Mesodermal cell (in vitro differentiated cells): Measurements from ENCODE around the gene RAB1A.
"Not testable (repeated sequence)": the region's sequence is repeated elsewhere in the genome, so short reads cannot be mapped to it uniquely, and the experiment has no call there.

Experiments
- H3K27ac ChIP-seq: 2 replicates; pipeline ENCODE4 v1.7.0; 2013; ENCODE audit warnings: mild to moderate bottlenecking, low read depth, low read length, moderate library complexity; ENCODE audit not compliant: severe bottlenecking
- H3K36me3 ChIP-seq: 2 replicates; pipeline ENCODE4 v1.7.1; 2013; ENCODE audit warnings: mild to moderate bottlenecking, low read length, moderate library complexity; ENCODE audit not compliant: control insufficient read depth, insufficient read depth
- H3K4me1 ChIP-seq: one replicate; pipeline ENCODE4 v1.7.1; 2013; ENCODE audit warnings: mild to moderate bottlenecking, low read length; ENCODE audit not compliant: insufficient read depth, control insufficient read depth, poor library complexity, severe bottlenecking
- H3K4me3 ChIP-seq: 2 replicates; pipeline ENCODE4 v1.7.0; 2013; ENCODE audit warnings: low read length, control low read depth, mild to moderate bottlenecking; ENCODE audit not compliant: insufficient read depth, poor library complexity, severe bottlenecking; ENCODE audit errors: extremely low read depth
- H3K9me3 ChIP-seq: 2 replicates; pipeline ENCODE4 v1.7.1; 2013; ENCODE audit warnings: mild to moderate bottlenecking, low read length, moderate library complexity; ENCODE audit not compliant: control insufficient read depth
- WGBS, 2 experiments: methylation state at CpG; one replicate each; pipeline ENCODE4 v1.1.5; 2013; ENCODE audit warnings: missing lambda C conversion rate in 2 of 2; ENCODE audit not compliant: insufficient coverage in 2 of 2; 5-methylcytosine and 5-hydroxymethylcytosine counted together

RAB1A gene

DNA sequence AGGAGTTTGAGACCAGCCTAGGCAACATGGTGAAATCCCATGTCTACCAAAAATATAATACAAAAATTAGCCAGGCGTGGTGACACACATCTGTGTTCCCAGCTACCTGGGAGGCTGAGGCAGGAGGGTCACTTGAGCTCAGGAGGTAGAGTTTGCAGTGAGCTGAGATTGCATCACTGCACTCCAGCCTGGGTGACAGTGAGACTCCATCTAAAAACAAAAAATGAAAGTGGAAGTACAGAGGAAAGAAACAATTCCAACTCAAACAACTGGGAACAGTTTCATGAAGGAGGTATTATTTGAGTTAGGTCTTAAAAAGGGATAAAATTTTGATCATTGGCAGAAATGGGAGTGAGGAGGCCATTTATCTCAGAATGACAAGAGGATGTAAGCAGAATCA, 6.3 kb upstream of the RAB1A start:
- Histone ChIP-seq H3K36me3 (no peaks in the 10 kb centered on the region), H3K9me3 (no peaks in the 10 kb centered on the region), H3K4me3 (no peak overlapping the region), H3K27ac (no peak overlapping the region), H3K4me1 (no peaks in the 10 kb centered on the region)
- WGBS, 2 experiments = no CpG with 5 or more reads among the region's 1 CpG

DNA sequence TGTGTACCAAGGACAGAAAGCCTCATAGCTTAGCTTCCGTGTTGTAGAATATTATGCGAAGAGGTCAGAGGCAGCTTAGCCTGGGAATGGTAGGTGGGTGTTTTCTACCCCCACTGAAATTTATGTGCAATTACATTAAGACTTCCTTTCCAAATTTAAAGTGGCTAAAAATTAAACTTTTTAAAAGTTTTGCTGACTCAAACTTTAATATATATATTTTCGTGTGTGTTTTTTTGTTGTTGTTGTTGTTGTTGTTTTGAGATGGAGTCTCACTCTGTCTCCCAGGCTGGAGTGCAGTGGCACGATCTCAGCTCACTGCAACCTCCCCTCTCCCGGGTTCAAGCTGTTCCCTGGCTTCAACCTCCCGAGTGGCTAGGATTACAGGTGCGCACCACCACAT, 4.3 kb upstream of the RAB1A start:
- H3K9me3 ChIP-seq = no peaks in the 10 kb centered on the region
- no peak overlapping the region for H3K4me3 ChIP-seq
- WGBS, 2 experiments = 80% methylated on average over 1 of the region's 7 CpGs; no CpG with 5 or more reads in 1 of the 2 experiments
- no peaks in the 10 kb centered on the region for H3K4me1 ChIP-seq
- H3K27ac ChIP-seq = no peak overlapping the region
- H3K36me3 ChIP-seq = no peaks in the 10 kb centered on the region

DNA sequence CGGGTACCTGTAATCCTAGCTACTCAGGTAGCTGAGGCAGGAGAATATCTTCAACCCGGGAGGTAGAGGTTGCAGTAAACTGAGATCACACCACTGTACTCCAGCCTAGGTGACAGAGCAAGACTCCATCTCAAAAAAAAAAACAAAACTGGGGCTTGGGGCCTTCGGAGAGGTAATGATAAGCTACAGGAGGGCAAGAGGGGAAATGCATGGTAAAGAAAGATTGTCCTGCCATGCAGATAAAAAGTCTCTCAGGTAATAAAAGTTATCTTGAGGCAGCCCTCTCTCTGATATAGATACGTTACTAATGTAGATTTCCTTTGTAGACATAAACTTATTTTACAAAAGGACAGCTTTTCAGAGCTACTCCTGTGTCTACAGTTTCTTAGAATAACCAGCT, 3.7 kb upstream of the RAB1A start:
- 80 to 92% methylated on average over 2 to 3 of the region's 4 CpGs for WGBS, 2 experiments
- no peaks in the 10 kb centered on the region for H3K9me3 ChIP-seq

GRCh38 chr2:65132930-65133329, 3.0 kb upstream of the RAB1A start:
- not testable (repeated sequence) for H3K36me3 ChIP-seq, H3K4me3 ChIP-seq, H3K4me1 ChIP-seq, H3K27ac ChIP-seq, H3K9me3 ChIP-seq
- WGBS, 2 experiments = 93 to 94% methylated on average over 9 to 13 of the region's 15 CpGs

More for the DNA sequence above, 3.7 kb upstream of the RAB1A start:
- Histone ChIP-seq H3K36me3 (peaks cover 4% of the 10 kb centered on the region), H3K27ac (no peak overlapping the region), H3K4me3 (no peak overlapping the region), H3K4me1 (no peaks in the 10 kb centered on the region)

DNA sequence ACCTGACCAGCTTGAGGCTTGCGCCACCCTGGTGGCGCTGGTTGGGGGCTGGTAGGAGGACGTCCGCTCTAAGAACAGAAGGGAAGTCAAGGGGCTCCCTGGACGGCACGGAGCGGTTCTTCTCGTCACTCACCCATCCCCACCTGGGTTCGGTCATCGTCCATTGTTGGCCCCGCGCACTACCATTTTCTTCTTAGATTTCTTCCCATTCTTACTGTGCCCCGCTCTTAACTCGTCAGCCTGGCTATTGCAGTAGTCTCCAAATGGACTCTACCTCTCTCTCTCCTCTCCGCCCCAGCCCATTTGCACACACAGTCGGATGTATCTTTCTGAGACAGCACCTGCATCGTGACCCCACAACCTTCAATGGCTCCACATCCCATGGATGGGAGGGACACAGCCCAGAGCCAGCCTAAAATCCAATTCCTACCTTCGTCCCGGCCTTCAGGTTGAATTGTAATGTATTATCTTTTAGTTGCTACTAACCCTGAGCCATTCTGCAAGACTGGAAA, 814 bp upstream of the RAB1A start:
- peak overlapping the region; percentile 46 for H3K4me3 ChIP-seq
- peaks cover 5% of the 10 kb centered on the region for H3K4me1 ChIP-seq
- peaks cover 7% of the 10 kb centered on the region for H3K36me3 ChIP-seq
- H3K27ac ChIP-seq = peak overlapping the region; percentile 97
- 7 to 11% methylated on average over 14 to 17 of the region's 19 CpGs for WGBS, 2 experiments
- H3K9me3 ChIP-seq = no peaks in the 10 kb centered on the region

DNA sequence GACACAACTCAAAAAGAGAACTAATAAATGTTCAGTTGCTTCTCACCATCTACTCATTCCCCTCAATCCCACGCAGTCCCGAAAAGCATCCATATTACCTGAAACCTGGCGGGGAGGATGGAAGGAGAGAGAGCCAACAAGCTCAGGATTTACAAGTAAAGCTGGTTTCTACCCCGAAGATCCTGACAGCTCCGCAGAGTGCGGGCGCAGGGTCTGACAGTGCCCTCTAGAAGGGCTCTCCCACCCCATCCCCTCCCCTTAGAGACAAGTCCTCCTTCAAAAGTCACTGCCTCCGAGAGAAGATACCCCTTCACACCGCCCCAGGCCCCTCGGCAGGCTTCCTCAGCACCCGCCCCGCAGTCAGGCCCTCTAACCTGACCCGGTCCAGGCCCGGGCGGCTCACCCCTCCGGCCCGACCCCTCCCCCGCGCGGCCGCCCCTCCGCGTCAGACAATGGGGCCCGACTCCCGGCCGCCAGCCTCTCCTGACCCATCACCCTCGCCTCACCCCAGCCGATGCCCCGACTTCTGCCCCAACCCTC, 550 bp downstream of the RAB1A start:
- Histone ChIP-seq H3K27ac (peak overlapping the region; percentile 97), H3K4me3 (peak overlapping the region; percentile 96), H3K4me1 (peaks cover 5% of the 10 kb centered on the region), H3K36me3 (peaks cover 8% of the 10 kb centered on the region), H3K9me3 (no peaks in the 10 kb centered on the region)
- WGBS, 2 experiments = 0% methylated on average over 10 to 21 of the region's 29 CpGs

DNA sequence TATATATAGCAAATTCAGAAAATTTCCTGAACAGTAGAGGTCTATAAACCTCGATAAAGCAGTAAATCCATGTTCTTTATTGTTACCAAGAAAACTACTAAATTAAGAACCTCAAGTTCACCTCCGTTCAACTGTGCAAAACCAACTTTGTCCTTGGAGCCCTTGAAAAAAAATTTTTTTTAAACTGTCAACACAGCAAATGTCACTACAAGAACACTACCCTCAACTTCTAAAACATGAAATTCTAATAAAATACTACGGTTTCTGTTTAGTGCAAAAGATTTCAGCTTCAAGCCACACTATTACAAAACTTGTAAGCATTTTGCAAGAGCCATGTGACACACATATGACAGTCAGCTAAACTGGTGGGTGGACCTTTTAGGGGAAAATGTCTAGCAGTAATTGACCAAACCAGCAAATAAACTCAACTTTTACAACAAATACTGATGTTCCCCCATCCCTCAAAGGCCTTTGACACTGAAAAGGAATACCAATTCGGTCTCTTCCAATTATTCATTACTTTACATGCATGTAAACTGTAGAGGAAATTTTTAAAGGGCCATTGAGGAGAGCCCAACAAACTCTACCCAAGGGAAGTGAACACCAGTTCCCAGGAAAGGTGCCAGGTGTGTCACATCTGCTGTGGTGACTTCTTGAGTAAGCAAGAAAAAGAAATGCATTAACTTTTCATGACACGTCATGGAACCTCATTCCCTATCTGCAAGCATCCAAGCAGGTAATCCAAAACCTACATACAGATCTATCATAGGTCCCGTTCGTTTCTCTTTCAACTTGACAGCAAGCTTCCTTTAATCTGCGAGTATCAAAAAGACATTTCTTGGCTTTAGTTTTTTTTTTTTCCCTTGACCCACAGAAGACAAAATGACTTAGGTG, 1.4 kb downstream of the RAB1A start:
- Histone ChIP-seq H3K4me1 (peaks cover 5% of the 10 kb centered on the region), H3K9me3 (no peaks in the 10 kb centered on the region), H3K36me3 (peaks cover 14% of the 10 kb centered on the region), H3K4me3 (peak overlapping the region; percentile 96), H3K27ac (peak overlapping the region; percentile 97)
- 55 to 62% methylated on average over 7 of the region's 8 CpGs for WGBS, 2 experiments

DNA sequence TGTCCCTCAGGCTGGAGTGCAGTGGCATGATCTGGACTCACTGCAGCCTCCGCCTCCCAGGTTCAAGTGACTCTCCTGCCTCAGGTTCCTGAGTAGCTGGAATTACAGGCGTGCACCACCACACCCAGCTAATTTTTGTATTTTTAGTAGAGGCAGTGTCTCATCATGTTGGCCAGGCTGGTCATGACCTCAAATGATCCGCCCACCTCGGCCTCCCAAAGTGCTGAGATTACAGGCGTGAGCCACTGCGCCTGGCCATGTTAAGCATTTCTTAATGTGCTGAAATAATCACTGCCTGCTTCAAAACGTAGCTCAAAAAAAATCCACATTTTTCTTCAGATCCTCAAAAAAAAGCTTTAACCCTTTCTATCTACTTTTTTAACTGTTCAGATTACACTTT, 4.4 kb downstream of the RAB1A start:
- not testable (repeated sequence) for H3K9me3 ChIP-seq, H3K4me1 ChIP-seq, H3K27ac ChIP-seq, H3K4me3 ChIP-seq
- H3K36me3 ChIP-seq = peaks cover 27% of the 10 kb centered on the region
- WGBS, 2 experiments = 92 to 94% methylated on average over 5 to 6 of the region's 7 CpGs

GRCh38 chr2:65122313-65122712, 7.6 kb downstream of the RAB1A start:
- no peaks in the 10 kb centered on the region for H3K9me3 ChIP-seq
- WGBS, 2 experiments = 100% methylated on average over 4 of the region's 7 CpGs; no CpG with 5 or more reads in 1 of the 2 experiments
- H3K4me3 ChIP-seq = no peak overlapping the region
- H3K4me1 ChIP-seq = peaks cover 3% of the 10 kb centered on the region
- peaks cover 27% of the 10 kb centered on the region for H3K36me3 ChIP-seq
- no peak overlapping the region for H3K27ac ChIP-seq

DNA sequence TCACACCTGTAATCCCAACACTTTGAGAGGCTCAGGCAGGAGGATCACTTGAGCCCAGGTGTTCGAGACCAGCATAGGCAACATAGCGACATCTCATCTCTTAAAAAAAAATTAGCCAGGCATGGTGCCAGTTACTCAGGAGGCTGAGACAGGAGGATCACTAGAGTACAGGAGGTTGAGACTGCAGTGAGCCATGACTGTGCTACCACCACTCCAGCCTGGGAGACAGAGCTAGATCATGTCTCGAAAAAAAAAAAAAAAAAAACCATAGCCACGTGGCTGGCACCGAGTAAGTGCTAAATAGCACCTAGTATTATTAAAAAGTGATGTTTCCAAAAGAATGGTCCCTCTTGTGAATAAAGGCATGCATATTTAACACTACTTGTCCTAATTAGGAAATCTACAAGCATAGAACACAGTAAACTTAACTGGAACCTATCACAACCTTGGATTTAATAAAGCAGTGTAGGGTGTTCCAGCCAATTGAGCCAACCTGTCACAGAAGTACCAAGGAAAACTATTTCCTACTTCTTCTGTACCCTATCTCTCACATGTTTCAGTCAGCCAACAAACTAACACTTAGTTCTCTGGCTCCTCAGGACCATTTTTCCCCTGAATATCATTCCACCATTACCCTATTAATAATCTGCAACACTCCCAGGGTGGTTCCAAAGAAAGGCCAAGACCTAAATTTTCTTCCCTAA, 8.8 kb downstream of the RAB1A start:
- H3K4me1 ChIP-seq = no peaks in the 10 kb centered on the region
- H3K27ac ChIP-seq = no peak overlapping the region
- H3K9me3 ChIP-seq = no peaks in the 10 kb centered on the region
- whole genome bisulfite sequencing, 2 experiments = 100% methylated on average over 2 to 3 of the region's 5 CpGs
- H3K4me3 ChIP-seq = no peak overlapping the region
- peaks cover 34% of the 10 kb centered on the region for H3K36me3 ChIP-seq
